Activated CD4-positive, CD25-positive, alpha-beta regulatory T cell (primary cell): ENCODE measurements around the gene AKT2.
A peak's percentile ranks its signal among the peaks of the same experiment; 100 is the strongest.

Experiments
- DNase-seq, 4 experiments: peaks; one replicate each; lab custom pipeline; 2025; lab: John Stamatoyannopoulos, UW

Gene AKT2

DNA sequence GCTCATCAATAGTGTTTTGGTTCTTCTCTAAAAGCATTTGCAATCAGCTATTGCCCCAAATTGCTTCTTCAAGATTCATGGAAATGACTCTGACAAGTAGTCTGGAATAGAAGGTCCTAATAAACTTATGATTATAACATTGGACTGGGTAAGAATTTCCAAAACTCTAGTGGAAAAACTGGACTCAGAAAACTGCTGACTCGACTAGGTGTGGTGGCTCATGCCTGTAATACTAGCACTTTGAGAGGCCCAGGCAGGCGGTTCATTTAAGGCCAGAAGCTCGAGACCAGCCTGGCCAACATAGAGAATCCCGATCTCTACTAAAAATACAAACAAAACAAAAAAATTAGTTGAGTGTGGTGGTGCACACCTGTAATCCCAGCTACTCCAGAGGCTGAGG lies 15.5 kb upstream of the AKT2 start:
- DNase-seq: no peak

DNA sequence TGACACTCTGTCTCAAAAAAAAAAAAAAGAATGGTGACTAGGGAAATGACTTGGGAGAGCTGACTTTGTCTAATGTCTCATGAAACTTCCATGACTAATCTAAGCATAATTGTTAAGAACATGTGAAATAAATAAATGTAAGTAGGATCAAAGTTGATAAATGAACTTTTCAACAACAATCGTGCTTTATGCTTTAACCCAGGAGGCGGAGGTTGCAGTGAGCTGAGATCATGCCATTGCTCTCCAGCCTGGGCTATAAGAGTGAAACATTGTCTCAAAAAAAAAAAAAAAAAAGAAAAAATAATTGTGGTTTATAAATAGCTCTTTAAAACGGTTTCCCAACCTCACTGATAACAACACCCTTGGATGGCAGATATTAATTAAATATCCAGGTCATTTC lies 12.9 kb upstream of the AKT2 start:
- DNase-seq: no peak

DNA sequence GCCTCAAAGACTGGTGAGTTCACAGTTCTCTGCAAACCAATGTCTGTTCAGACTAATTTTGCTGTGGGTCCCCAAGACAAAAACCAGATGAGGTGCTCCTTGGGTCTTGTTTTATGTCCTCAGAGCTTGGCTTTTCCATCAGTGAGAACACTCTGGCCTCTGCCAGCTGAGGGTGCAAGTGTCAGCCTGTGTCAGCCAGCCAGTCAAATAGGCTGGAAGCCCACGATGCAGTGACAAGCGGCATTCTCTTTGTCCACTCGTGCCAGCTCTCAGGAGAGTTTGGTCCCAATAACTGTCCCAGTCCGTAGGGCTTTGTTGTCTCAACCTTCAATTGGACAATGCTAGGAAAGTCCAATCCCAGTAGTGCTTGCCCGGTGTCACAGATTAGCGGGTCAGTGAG lies 9.4 kb upstream of the AKT2 start:
- no peak for DNase-seq

DNA sequence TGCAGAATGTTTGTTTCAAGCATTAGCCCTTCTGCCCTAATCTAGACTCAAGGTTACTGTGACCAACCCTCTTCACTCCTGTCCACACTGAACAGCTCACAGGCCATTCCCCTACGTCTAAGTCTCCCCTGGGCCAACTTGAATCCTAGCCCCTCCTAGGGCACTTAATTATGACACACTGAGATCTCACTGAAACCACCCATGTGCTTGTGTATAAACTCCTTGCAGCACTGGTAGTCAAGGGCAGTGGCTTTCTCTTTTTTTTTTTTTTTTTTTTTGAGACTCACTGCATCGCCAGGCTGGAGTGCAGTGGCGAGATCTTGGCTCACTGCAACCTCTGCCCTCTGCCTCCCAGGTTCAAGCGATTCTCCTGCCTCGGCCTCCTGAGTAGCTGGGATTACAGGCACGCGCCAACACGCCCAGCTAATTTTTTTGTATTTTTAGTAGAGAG lies 1.9 kb upstream of the AKT2 start:
- DNase-seq: no peak

DNA sequence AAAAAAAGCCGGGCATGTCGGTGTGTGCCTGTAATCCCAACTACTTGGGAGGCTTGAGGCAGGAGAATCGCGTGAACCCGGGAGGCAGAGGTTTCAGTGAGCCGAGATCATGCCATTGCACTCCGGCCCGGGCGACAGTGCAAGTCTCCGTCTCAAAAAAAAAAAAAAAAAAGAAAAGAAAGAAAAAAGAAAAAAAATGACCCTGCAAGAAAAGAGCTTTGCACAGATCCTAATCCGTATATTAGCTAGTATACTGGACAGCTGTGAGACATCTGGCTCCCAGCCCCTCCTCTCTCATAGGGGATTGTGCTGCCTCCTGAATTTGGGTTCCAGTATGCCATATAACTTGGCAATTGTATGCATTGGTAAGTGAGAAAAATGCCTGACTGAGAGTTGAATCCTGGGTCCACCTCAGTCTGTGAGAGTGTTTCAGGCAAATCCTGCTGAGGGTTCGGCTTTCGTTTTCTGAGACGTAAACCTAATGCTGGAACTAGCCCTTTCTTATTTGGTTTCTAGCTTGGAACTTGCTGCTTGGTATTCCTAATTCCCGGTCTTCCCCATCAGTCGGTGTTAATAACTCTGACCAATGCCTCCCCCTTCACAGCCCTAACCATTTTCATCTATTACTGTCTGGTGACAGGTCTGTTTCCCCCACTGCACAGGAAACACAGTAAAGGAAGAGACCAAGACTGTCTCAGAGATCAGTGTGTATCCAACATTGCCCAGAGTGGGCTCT lies 1.3 kb upstream of the AKT2 start:
- no peak for DNase-seq

DNA sequence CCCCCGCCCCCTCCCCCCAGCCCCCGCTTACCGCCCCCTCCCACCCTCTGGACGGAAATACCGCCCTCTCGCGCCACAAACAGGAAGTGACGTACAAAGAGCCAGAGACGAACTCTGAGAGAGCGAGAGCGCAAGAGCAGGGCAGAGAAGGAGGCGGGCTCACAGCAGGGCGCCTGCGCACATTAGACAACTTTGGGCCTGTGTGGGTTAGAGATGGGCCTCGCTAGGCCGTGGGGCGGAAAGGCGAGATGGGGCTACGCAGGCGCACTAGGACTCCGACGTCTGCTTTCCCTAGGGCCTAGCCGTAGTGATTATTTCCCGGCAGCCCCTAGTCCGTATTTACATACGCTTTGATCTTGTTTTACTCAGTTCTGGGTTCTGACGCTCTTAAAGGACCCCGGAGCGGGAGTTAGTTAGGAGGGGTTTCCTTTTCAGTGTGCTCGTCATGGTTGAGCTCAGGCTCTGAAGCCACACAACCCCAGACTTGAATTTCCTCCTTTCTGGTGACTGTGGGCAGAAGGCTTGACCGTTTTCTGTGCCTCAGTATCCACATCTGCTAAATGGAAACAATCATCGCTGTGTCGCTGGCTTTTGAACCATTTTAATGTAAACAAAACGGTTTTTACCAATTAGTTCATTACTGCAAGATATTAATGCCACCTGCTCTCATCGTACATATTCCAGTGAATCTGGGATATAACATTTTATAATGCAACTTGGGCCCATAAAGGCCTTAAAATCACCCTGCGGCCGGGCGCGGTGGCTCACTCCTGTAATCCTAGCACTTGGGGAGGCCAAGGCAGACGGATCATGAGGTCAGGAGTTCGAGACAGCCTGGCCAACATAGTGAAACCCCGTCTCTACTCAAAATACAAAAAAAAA lies 449 bp upstream of the AKT2 start:
- peak; percentile 81 to 95 (median 94) for DNase-seq

DNA sequence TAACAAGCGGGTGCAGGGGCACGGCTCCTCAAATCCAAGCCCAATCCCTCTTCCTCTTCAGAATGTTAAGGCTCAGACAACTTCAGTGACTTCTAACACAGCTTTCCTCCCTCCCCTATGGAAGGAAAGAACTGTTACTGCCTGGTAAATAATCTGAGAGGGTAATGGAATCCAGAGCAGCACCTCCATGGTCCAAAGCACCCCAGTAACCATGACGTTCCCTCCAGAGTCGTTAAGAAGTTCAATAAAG lies 969 bp downstream of the AKT2 start:
- no peak for DNase-seq

DNA sequence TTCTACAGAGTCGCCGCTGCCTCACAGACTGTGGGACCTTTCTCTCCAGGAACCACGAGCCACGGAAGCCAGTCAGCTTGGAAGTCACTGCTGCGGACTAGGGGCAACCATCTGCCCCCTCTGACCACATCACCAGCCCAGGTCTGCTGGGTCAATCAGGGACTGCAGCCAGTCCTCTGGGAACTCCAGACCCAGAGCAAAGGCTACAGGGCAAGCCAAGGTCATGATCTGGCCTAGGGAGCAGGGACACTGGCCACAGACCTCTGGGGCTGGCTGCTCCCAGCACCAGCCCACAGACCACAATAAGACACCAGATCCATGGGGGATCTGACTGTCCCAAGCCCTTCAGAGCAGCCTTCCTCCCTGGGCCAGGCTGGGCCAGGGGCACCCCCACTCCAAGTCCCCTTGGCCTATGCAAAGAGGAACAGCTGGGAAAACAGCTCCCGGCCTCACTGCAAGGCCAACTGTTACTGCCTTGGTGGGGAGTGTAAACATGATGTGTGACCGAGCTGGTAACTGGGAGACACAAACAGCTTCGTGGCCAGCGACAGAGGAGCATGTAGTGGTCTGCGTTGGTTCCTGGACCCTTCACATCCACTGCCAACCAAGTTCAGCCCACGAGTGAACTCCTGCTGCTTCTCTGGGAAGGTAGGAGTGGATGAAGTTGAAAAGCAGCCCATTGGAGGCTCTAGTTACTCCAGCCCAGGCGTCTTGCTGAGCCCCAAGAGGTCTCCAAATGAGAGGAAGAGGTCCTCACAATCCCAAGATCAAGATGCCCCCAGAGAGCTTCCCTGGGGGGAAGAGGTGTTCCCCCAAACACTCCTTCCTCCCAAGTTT lies 1.5 kb downstream of the AKT2 start:
- DNase-seq: no peak

DNA sequence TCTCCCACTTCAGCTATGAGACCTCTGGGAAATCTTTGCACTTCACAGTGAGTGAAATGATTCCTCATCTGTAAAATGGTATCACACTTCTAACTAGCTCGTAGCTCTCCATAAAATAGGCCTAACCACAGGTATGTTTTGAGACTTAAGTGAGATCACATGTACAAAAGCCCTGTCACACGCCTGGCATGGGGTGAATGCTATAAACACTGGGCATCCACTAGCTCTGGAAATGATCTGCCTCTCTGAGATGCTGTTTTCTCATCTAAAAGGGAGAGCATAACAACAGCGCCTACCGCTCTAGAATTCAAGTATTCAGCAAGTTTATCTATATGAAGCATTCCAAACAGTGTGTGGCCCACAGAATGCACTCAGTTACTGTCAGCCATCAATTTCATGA lies 2.2 kb downstream of the AKT2 start:
- no peak for DNase-seq

DNA sequence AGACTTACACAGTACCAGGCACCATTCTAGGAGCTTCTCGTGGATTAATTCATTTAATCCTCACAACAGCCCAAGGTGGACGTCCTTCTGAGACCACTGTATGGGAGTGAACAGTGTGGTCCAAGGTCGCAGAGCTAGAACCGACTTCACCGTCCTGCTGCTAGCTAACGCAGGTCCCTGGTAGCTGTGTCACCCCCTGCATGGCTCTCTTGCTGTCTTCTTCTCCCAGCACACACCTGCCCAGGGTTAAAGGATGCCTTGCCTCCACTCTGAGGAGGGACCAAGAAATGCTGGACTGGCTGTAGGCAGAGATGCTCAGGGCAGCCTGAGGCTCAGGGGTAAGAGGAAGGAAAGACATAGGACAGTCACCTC lies 3.0 kb downstream of the AKT2 start:
- DNase-seq: no peak

DNA sequence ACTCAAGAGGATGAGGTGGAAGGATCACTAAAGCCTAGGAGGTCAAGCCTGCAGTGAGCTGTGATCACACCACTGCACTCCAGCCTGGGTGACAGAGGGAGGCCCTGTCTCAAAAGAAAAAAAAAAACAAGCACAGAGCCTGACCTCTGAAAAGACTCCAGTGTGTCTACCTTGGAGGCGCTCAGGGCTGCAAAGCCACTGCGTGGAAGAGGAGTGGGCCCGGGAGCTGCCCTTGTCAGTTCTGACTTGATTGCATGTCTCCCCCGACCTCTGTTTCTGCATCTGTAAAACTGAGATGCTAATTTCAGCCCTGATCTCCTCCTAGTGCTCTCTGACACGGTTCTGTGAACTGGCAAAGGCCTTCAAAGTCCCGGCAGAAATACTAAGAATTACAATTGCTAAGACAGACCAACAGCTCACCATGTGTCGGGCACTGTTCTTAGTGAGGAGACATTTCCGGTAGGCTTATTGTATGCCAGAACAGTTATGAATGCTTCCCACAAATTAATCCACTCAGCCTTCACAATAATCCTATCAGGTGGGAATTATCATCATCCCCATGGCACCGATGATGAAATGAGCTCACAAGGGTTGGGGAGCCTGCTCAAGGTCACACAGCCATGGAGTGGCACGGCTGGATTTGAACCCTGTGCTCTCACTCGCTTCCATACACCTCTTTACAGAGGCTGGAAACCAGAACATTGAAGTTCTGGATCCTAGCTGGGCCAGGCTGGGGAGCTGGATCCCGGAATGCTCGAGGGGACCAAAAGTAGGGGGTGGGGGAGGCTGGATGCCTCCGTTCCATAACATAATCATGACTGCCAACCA lies 3.5 kb downstream of the AKT2 start:
- DNase-seq: no peak

DNA sequence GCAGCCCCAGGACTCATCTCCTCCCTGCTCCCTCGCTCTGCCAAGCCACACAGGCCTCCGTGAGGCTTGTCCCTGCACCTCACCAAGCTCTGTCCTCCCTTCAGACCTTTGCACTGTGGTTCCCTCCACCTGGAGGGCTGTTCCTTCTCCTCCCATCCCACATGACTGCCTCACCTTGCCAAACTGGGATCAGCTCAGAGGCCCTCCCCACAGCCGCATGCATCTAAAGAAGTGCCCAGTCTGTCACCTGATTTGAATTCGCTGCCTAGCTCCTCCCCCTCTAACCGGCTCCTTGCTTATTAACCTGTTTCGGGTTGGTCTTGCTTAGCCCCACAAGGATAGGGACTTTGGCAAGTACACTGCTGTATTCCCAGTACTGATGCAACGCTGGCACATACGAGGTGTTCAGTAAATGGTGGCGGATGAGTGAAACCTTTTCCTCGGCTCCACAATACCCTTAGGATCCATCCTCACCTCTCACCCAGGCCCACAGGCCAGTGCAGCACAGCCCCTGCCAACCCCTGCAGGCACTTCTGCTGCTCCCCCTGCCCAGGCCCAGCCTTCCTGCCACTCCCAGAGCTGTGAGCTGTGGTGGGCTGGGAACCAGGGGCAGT lies 4.4 kb downstream of the AKT2 start:
- DNase-seq: no peak

DNA sequence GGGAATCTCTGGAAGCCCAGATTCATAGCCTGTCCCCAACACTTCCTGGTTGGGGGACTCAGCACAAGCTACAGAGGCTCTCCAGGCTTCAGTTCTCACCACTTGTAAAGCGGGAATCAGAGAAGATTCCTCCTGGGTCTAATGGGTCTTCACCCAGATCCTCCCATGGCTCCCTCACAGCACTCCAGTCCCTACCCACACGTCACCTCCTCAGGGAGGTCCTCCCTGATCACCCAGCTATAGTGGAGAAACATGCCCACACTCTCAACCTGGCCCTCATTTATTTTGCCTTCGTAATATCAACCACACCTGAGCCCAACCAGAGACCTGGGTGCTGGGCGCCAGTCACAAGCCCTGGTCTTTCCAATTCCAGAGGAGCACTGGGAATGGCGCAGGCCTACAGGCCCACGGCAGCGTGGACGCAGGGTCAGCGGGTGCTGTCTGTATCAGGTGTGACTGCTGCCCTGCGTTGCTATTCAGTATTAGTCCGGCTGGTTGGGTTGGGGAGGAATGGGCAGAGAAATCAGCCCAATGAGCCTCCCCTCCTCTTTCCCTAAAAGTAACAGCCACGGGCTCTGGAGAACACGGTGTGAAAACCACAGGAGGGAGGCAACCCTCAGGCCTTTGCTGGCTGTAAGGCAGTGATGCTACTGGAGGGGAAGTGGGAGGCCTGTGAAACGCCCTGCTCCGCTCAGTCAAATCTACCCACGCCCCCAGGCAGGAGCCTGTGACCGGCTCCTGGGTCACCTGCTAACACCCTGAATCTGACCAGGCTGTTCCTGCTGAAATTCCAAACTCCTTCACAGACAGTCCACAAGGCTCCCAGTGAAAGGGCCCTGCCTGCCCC lies 5.2 kb downstream of the AKT2 start:
- no peak for DNase-seq

DNA sequence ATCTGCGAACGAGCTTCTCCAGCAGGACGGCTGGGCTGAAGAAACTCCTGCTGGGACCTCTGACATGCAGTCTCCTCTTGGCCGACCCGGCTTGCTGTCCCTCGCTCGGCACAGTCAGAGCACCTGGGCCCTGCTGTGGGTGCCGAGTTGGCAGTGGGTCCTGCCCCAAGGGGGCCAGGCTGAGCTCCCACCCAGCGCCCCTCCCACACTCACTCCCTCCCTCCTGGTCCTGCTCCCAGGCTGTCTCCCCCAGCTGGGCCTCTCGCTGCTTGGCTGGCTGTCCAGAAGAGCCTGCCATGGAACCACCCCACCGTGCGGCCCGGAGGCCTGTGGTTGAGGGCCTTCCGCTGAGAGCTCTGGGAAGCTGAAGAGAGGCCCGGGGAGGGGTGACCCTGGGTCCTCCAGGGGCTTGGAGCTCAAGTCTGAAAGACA lies 6.0 kb downstream of the AKT2 start:
- no peak for DNase-seq

DNA sequence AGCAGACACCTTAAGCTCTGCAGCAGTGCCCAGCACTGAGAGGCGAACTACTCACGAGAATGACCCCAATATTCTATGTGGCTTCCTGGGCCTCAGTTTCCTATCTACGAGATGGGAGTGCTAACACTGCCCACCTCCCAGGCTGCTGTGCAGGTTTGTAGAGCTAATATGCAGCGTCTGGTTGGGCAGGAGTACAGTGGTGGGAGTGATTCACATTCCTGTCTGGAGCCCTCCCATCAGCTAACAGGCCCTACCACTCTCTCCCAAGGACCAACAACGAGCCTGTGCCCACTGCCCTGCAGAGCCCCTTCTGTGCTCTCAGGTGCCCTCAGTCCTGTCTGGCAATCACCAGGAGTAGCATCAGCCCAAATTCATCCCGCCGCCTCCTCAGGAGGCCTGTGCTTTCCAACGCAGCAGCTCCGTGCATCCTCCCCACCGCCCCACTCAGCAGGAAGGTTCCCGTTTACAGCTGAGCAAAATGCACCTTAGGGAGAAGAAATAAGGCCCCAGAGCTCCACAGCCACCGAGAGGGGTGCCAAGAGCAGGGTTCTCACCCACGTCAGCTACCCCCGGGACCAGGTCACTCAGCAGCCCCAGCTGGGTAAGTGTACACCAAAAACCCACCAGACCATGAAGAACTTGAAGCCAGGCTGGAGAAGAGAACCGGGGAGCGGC lies 6.6 kb downstream of the AKT2 start:
- no peak for DNase-seq

DNA sequence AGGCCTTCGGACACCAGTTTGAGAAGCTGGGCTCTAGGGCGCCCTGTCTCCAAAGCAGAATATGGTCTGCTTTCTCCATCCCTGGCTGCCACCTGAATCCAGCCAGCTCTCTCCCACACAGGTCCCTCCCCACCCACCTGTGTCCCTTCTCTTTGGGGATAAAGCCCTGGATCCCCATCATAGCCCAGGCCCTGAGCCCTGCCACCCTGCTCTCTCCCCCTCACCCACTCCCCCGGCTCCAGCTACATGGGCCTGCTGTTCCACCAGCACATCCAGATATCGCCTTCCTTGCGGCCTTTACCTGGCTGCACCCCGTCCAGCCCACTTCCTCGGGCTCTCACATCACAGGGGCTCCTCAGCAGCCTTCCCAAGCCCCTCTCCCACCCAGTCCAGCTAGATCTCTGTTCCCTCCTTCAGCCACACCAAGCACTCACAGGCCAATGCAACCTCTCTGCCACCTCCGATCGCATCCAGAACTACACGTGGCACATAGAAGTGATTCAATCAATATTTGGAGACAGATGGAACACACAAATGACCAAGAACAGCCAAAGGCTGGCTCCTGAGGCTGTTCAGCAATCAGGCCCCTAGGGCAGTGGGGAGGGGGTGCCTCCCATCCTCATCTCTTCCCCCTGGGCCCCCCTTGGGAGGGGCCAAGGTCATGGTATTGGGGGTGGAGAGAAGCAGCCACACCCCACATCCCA lies 7.6 kb downstream of the AKT2 start:
- DNase-seq: no peak

DNA sequence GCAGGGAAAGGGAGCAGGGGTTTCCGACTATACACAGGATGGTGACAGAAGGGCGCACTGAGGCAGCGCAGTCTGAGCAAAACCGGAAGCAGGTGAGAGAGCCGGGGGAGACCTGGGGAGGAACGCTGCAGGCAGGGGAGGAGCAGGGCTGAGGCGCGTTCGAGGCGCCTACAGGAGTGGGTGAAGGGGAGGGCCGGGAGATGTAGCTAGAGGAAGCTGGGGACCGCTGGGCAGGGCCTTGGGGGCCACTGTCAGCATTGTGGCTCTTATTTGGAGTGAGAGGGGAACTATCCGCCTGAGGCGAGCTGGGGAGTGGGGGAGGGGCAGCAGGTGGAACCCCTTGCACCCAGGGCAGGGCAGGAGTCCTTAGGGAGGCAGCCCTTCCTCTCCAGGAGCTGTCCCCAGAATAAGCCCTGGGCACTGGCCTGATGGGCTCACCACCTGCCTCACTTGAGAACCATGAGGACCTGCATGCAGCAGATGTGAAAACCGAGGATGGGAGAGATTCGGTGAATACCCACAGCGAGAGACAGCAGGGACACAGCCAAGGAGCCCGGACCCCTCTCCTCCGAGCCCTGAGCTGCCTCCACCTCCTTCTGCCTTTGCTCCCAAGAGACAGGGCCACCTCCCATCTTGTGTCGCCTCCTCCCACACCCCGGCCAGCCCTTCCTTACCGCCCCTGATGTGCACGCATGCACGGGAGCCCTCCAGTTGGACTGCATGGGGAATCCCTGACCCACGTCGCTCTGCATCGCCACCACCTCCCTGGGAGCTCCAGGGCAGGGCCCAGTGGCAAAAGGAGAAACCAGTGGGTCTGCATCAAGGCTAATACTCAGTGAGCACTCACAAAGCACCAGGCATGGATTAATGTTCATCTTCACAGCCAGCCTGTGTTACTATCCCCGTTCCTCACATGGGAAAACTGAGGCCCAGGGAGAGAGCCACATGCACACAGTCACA lies 10.3 kb downstream of the AKT2 start:
- no peak for DNase-seq
